Measurements from ENCODE around the gene CACNA1C. TPM values are rescaled to one million over a fixed set of nuclear protein-coding genes. Genes with fewer than 3 reads are reported as not detected.
"Not testable (repeated sequence)": the region's sequence is repeated elsewhere in the genome, so short reads cannot be mapped to it uniquely, and the experiment has no call there.

Gene CACNA1C
- total RNA-seq, 1 donor from 2014 or later, result 201 TPM

DNA sequence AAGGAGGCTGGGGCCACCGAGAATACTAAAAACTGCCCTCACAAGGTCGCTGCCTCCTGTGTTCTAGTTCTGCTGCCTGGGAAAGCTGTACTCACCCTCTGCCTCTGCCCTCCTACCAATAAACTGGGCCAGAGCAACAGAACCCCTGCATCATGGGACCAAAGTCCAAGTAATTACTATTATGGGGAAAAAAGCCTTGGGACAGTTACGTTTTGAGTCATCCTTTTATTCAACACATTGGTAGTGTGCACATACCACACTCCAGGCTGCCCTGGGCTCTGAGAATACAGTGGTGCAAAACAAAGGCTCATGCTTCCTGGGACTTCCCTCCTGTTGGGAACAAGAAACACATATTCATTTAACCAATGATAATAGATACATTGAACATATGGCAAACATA lies 49.0 kb downstream of the CACNA1C start:
- DNase-seq (no peak), ATAC-seq (no peak)
- intact Hi-C loops (cut with micrococcal nuclease), result no loop called here

DNA sequence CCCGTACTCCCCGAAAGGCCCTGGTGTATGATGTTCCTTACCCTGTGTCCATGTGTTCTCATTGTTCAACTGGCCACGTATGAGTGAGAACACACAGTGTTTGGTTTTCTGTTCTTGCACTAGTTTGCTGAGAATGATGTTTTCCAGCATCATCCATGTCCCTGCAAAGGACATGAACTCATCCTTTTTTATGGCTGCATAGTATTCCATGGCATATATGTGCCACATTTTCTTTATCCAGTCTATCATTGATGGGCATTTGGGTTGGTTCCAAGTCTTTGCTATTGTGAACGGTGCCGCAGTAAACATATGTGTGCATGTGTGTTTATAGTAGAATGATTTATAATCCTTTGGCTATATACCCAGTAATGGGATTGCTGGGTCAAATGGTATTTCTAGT lies 49.9 kb downstream of the CACNA1C start:
- intact Hi-C loops (cut with micrococcal nuclease); ATAC-seq; DNase-seq: not testable (repeated sequence)

DNA sequence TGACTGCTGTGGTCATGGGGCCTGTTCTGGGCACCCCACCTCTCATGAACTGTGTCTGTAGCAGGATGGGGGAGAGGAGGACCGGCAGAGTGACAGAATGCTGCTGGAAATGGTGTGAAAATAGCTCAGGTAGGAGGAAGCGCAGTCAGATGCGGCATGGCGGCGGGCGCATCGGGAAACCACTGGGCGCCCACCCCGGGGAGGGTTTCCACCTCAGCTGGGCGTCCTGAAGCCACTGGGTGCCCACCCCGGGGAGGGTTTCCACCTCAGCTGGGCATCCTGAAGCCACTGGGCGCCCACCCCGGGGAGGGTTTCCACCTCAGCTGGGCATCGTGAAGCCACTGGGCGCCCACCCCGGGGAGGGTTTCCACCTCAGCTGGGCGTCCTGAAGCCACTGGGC lies 52.6 kb downstream of the CACNA1C start:
- DNase-seq; intact Hi-C loops (cut with micrococcal nuclease): not testable (repeated sequence)

DNA sequence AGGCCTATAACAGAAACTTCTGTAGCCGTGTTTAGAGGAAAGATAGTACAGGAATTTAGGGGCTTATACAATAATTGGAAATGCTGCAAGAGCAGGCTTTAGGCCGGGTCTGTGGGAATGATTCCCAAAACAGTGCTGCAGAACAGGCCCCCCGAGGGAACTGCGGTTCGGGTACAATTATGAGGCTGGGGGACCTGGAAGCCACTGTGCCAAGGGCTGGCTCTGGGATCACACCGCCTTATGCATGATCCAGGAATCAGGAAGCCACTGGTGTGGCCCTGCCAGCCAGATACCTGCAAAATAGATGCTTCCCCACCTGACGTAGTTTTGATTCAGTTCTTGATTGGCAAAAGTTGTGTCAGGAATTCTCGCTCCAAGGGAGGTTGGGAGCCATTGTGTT lies 55.4 kb downstream of the CACNA1C start:
- intact Hi-C loops (cut with micrococcal nuclease), result no loop called here
- ATAC-seq, result no peak
- no peak for DNase-seq

More for the DNA sequence above, 52.6 kb downstream of the CACNA1C start:
- ATAC-seq, result not testable (repeated sequence)

DNA sequence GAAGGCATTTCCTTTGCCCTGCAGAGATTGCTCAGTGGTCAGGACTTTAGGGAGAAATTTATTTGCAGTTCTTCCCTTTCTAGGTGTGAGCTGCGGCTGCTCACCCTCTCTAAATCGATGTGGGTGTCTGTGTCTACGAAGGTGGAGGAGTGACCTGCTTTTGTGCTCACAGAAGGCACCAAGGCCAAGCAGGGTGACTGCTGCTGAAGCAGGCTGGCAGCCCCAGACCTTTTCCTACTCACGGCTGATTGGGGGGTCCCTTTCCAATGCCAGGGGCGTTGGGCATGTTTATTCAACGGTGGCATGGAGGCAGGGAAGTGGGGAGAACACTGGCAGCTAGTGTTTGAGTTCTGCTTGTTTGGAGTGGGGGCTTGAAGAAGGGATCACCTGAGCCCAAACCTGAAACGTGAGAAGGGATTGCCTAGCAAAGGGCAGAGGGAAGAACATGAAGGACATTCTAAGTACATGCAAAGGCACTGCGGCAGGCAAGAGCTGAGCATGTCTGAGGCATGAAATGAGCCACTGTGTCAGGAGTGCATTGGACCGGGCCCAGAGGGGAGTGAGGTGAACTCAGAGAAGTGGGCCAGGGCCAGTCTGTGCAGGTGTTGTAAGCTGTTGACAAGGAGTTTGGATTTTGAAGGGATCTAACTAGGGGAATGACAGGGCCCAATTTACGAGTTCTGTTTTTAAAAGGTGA lies 56.3 kb downstream of the CACNA1C start:
- ATAC-seq, result no peak
- no peak for DNase-seq
- intact Hi-C loops (cut with micrococcal nuclease), result no loop called here

DNA sequence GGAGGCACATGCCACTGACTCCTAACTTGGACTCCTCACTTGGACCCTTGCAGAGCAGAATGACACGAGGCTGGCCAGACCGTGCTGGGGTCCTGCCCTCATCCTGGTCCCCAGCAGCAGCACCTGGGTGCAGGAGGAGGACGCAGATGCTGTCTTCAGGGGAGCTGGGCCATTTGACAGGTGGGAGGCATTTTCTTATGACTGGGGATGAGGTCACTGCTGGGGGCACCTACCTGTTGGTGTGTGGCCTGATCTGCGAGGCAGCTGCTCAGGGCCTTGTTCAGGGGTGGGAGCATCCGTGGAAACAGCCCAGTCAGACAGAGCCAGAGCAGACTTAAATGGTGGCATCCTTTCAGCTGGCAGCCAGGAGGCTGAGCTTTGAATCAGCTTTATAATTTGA lies 57.3 kb downstream of the CACNA1C start:
- DNase-seq (no peak), ATAC-seq (no peak)
- intact Hi-C loops (cut with micrococcal nuclease), result no loop called here

DNA sequence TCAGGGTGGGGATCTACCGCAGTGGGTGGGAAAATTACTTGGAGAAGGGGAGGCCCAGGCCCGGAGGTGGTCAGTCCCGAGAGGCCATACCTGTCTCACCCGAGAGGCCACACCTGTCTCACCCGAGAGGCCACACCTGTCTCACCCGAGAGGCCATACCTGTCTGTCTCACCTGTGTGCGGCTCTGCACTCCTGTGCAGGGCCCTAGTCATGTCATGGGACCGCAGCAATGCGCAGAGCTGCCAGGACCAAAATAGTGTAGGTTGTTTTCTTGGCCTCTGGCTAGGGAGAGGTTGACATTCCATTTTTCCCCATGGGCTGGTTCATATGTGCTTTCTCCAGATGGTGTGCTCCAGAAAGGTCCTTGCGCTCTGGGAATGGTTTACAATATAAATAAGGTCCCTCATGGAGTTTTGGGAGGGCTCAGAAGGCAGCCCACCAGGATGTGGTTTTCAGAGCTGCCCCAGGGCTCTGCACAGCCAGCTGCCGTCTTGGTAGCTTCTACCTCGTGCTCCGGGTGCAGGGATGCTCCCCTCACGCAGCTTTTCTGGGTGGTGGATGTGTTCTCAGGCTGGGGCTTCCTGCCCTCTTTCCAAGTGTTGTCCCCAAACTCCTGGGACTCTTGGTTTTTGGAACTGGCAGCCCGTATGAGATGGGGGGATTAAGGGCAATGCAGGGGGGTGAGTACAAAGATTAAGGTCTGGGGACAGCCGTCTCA lies 58.2 kb downstream of the CACNA1C start:
- DNase-seq, result peak; percentile 57
- intact Hi-C loops (cut with micrococcal nuclease), result no loop called here
- ATAC-seq, result peak; percentile 54

DNA sequence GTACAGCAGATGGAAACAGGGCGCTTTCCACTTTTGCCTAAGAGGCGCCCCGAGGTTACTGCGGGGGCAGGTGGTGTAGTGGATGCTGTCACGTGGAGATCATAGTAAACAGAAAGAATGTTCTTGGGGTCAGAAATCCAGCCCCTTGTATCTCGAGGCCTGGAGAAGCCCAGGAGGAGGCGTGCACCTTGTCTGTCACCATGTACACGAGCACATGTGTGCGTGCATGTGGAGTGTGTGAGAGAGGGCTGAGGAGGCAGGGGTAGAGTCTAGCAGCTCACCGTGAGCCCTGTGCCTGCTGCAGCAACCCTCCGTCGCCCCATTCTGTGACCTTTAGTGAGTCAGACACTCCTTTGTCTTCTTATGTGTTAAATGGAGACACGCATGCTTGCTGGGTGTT lies 59.0 kb downstream of the CACNA1C start:
- intact Hi-C loops (cut with micrococcal nuclease), result no loop called here
- no peak for ATAC-seq
- no peak for DNase-seq

DNA sequence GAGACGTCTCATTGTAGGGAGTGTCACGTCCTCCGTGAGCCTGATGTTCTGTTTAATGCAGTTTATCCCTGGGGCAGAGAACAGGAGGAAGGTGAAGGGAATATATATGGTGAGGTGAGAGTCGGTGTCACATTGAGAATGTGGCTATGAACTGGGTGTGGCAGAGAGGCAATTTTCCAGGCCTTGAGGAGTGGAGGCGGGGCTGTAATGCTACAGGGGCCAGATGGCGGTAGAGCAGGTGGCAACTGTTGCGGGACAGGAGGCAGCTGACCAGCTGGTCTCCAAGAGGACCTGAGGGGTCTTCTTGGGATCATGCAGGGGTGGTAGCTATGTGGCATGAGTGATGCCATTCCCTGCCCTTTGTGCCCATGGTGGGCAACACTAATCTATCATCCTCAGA lies 59.6 kb downstream of the CACNA1C start:
- no peak for DNase-seq
- intact Hi-C loops (cut with micrococcal nuclease), result no loop called here
- no peak for ATAC-seq

DNA sequence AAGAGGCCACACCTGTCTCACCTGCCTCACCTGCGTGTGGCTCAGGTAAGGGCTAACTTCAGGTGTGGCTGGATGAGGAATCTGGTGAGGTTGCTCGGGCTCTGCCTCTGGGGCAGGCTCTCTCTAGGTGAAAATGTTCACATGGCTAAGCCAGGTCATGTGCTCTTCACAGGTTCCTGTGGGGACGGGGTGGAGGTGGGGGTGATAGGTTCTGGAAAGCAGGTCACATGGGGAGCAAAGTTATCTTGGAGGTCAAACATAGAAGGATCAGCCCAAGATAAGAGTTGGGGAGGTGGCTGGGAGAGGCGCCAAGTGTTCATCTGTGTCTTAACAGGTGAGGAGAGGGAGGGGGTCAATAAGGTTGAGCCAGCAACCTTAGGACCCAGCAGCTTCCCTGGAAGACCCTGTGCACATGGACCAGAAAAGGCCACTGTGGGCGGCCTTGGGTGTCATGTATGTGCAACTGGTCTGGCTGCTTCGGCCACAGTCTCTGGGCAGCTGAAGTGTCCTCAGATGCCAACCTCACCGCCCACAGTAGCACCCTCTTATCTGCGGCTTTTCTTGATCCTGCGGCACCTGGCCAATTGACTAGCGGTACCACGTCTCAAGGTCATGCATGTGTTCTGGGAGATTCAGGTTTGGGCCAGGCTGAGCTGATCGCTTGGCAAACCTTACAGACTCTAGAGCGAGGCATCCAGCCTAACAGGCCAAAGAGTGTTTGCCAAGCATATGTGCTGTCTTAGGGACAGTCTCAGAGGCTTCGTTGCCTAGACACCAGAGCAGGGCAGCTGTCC lies 60.5 kb downstream of the CACNA1C start:
- ATAC-seq, result peak; percentile 75
- intact Hi-C loops (cut with micrococcal nuclease), result no loop called here
- peak; percentile 86 for DNase-seq

DNA sequence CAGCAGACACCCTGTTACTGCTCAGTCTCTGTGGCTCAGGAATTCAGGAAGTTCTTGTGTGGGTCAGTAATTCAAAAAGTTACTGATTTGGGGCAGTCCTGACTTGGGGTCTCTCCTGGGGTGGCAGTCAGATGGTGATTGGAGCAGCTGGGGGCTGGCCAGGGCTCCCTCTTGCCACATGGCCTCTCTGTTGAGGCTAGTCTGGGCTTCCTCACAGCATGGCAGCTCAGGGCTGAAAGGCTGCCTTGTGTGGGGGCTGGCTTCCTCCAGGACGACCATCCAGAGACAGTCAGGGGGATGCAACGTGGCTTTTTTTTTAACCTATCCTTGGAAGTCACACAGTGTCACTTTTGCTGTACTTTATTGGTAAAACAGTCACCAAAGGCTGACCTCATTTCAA lies 61.3 kb downstream of the CACNA1C start:
- no peak for DNase-seq
- intact Hi-C loops (cut with micrococcal nuclease), result no loop called here
- no peak for ATAC-seq

DNA sequence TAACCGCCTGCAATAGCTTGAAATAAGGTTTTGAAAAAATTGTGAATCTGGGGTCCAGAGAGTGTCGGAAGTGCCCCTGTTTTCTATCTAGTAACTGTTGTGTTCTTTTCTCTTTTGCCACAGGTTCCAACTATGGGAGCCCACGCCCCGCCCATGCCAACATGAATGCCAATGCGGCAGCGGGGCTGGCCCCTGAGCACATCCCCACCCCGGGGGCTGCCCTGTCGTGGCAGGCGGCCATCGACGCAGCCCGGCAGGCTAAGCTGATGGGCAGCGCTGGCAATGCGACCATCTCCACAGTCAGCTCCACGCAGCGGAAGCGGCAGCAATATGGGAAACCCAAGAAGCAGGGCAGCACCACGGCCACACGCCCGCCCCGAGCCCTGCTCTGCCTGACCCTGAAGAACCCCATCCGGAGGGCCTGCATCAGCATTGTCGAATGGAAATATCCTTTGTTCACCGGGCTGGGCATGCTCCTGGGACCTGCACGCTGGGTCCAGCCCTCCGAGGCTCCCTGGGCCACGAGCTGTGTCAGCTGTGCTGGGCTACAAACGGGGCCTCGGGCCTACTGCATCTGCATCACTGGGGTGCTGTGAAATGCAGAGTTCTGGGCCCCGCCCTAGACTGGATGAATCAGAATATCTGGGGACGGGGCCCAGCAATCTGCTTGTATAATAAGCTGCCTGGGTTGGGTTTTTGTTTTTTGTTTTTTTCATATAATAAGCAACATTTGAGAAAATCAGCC lies 62.5 kb downstream of the CACNA1C start:
- intact Hi-C loops (cut with micrococcal nuclease), result no loop called here

DNA sequence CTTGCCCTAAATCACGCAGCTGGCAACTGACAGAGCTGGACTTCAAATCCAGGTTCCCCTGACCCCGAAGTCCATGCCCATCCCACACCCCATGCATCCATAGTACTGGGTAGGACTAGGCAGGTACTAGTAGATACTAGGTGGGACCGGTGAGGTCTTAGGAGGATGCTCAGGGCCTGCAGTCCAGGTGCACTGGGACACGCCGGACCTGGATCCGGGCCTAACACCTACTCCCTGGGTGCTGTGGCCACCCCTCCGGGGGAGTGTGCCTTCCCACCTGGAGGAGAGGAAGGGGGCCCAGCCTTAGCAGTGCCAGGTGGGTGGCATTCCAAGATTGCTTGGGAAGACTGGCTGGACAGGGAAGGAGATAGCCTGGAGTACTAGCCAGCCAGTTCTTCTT lies 64.8 kb downstream of the CACNA1C start:
- intact Hi-C loops (cut with micrococcal nuclease), result no loop called here
- no peak for DNase-seq
- no peak for ATAC-seq

More for the DNA sequence above, 62.5 kb downstream of the CACNA1C start:
- ATAC-seq (no peak), DNase-seq (no peak)

DNA sequence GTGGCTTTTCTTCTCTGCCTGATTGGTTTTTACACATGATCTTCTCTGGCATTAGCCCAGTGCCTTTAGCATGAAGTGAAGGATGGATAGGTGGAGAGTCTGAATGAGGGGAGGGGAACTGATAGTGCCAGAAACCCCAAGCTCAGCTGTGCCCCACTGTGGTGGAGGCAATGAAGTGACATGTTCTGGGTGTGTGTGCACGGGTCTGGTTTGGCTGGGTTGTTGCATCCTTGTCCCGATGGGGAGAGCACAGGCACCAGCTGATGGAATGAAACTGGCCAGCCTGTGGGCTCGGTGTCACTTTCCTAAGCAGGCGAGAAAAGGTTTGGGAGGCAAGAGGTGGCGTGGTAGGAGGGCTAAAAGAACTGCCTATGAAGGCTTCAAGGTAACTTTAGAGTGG lies 65.3 kb downstream of the CACNA1C start:
- intact Hi-C loops (cut with micrococcal nuclease), result no loop called here
- ATAC-seq (peak; percentile 4), DNase-seq (no peak)

DNA sequence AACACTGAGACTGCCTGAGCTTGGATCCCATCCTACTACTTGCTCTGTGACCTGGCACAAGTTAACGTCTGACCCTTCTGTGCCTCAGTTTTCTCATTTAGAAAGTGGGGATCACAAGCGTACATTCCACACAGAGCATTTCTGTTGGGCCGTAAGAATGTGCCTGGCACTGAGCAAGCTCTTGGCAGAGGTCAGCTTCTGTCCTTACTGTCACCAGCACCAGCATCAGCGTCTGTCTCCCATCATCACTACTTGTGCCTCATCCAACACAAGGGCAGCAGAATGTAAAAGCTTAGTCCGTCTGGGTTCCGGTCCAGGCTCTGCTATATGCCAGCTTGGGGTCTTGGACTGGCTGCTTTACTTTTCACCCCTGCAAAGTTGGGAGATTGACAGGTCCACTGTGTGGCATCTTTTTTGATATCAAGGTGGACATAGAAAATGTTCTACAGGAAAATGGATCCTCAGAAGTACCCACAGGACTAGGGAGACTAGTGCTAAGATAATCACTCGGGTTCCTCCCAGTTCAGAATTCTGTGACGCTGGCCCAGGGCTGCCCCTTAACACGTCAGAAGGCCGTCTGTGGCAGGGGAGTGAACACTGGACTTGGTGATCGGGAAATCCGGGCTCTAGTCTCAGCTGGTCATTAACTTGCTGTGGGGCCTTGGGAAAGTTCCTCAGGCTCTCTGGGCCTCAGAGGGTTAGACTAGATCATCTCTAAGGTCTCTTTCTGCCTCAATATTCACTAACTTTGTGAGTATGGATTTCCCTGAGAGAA lies 65.9 kb downstream of the CACNA1C start:
- intact Hi-C loops (cut with micrococcal nuclease), result no loop called here
- DNase-seq (peak; percentile 52), ATAC-seq (peak; percentile 63)

DNA sequence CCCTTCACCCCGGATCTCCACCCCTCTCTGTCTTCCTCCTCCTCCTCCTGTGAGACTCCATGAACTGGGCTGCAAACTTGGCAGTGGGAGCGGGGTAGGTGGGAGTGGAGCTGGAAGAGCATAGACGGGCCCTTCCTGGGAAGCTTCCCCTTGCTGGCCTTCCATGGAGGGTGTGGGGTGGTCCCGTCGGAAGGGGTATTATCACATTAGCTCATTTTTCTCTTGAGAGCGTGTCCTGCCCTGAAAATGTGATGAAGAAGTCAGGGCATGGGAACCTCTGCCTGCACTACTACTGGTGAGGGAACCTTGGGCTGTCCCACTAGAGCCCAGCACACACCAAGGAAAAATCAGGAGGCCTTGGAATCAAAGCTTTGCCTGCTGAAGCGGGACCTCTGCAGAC lies 66.5 kb downstream of the CACNA1C start:
- DNase-seq, result no peak
- intact Hi-C loops (cut with micrococcal nuclease), result no loop called here
- ATAC-seq, result peak; percentile 4

DNA sequence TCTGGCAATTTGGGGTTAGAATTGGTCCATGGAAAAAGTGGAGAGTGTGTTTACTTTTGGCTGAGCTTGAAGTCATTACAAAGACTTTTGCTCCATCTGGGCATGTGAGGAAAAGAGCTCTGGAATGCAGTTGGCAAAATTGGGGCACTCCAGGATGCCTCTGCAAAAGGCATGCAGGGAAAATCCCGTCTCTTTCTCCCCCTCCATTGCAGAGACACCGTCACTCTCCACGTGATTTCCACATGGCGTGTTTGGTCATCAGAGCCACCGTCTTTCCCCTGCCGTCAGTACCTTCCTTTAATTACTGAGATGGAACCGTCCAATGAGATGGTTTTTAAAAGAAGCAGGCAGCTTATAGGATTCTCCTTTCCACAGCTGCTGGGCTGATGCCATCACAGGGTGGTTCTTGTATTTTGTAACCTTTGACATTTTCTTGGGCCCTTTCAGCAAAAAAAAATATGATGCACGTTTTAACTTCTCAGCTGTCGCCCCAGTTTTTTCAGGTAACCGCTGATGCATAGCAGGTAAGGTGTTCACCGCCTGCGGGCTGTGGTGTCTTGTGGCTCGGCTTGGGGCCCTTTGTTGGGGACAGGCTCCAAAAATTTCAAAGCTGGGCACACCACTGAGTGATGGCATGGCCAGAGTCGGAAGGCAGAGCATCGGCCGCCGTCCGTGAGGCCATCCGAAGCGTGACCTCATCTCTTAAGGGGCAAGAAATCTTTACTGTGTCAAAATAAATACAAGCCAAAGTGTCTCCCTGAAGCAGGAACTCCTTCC lies 68.4 kb downstream of the CACNA1C start:
- no peak for ATAC-seq
- no peak for DNase-seq
- intact Hi-C loops (cut with micrococcal nuclease), result no loop called here

DNA sequence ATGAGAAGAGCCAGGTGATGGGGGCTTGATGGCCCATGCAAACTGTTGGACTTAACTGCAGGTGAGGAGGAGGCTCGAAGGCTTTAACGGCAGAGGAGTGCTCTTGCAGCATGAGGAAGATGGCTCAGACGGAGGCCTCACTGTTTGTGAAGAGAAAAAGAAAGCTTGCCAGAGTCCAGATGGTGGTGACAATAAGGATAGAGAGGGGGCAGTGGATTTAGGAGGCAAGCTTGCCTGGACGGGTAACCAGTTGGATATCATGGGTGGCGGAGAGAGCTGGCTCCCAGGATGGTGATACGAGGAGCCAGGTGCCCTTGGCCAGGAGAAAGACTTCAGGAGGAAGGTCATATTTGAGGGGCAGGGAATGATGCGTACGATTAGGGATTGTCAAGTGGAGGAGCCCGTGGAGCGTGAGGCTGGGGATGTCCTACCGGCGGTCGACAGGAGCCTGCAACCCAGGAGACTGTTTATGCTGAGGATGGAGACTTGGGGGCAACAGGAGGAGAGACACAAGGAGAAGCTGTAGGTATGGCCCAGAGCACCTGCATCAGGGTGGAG lies 71.8 kb downstream of the CACNA1C start:
- intact Hi-C loops (cut with micrococcal nuclease), result no loop called here
- no peak for DNase-seq
- ATAC-seq, result no peak

All from left ventricle myocardium superior (tissue), 1 donor.